ENCODE measurements around the gene PITRM1.

DNA sequence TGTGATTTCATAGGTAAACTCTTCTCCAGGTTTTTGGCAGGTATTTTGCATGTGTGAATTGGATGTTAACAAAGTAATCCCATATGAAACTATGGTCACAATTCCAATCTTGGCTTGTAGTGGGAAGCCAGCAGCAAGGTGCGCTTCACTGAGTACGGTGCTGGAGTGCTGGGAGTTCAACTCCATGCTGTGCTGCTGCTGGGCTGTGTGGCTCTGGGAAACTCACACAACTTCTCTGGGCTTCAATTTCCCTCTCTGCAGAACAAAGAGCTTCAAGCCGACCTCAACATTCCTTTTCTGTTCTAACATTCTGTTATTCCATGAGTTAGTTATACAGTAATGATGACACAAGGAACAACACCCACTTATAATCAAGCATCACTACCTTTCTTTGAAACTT lies 18.2 kb upstream of the PITRM1 start:
- TF ChIP-seq POLR2AphosphoS5 (IDR thresholded peaks at IDR 0.05; ENCODE audit: low read depth, low read length) (no peak), POLR2A (IDR thresholded peaks at IDR 0.05; ENCODE audit: low read depth, low read length) (no peak)
